Smooth muscle cell of the brain vasculature (primary cell): ENCODE results near the gene TFAP2A.

Source experiments
- DNase-seq: peaks from one replicate; pipeline ENCODE4 v3.0.0-alpha.2; 2012; ENCODE audit warnings: low read depth, low spot score

Gene TFAP2A

DNA sequence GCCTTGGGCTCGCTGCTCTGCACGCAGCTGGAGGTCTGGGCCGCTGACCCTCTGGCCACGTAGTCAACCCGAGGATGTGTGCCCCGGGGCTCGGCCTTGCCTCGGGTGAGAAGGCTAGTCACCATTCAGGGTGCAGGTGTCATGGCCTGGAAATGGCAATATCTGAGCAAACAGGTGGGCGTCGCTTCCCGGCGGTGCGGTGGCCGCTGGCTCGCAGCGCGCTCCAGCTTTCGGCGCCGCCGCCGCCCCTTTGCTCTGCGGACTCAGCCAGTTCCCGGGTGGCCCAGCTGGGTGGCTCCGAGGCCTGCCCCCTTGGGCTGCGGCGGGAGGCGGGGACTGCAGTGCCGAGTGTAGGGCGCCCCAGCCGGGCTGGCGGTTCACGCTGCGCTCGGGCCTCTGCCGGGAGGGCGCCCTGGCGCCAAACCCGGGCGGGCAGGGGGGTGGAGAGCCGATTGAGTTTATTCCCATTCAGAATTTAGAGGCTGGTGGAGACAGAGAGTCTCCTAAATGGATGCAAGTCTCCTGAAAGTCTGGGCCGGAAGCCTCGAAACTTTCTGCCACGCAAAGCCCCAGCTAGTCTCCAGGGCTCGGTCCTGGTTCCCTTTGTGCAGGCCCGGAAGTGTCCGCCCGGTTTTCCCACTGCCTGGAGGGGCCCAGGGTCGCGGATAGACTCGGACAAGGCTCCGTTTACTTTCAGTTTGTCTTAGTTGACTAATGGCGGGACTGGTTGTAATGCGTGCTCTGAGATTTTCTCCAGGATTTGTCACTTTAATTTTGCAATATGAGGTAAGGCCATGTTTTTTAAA lies 11.3 kb upstream of the TFAP2A start:
- no peak for DNase-seq

DNA sequence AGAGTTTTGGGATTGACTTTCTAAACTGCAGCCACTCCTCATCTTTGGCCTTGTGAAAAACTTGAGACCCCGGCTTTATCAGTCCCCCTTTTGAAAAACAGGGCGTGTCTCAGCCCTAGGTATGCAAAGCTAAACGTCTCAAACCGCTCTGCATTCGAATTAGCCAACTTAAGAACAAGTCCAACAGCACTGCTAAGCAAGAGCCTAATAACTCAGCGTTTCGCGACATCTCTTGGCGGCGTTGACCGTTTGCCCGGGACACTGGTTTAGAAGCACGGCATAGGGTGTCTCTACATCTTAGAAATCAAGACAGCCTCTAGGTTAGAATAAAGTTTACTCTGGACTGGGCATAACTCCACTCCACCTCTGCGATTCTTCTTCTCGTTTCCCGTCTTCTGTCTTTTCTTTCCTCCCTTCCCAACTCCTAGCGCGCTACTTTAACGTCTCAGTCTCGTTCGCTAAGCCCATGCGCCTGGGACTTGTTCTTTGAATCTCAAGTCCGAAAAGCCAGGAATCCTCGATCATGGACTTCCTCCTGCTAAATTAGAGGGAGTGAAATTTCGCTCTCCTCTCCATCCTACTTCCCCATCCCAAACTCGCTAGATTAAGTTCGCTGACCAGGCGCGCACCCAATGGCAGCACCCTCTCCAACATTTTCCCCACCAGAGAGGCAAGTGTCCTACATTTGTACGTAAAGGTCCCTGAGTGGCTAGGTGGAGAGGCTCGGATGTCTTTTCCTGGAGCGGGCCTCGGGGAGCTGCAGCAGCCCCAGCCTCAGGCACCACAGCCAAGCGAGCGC lies 10.5 kb upstream of the TFAP2A start:
- no peak for DNase-seq

DNA sequence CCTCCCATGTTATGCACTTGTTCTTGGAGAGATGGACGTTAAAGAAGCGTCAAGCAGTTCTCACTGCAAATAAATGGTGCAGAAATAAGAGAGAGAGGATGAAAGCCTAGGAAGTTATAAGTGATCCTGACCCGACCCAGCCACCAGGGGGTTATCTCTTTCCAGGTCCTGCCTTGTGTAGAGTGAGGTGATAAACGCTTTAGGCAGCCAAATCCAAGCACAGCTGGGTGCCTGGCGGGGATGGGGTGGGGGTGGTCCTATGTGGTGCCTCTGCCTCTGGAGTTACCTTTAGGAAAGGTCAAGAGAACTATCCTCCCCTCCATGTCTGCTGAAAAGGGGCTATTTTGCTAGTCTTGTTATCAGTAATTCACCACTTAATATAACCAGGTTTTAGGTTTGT lies 9.2 kb upstream of the TFAP2A start:
- no peak for DNase-seq

DNA sequence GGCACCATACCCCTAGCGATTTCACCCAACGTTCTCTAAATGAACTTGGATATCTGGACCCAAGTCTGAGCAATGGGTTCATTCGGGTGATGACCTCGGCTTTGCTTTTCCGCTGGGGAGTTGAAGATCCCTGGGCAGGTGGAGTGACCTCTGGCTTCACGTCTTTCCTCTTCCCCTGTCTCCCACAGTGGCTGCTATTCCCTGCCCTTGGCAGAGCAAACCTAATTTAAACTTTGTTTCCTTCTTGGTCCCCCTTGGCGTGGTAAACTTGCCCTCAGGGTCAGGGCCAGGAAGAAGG lies 7.8 kb upstream of the TFAP2A start:
- no peak for DNase-seq

DNA sequence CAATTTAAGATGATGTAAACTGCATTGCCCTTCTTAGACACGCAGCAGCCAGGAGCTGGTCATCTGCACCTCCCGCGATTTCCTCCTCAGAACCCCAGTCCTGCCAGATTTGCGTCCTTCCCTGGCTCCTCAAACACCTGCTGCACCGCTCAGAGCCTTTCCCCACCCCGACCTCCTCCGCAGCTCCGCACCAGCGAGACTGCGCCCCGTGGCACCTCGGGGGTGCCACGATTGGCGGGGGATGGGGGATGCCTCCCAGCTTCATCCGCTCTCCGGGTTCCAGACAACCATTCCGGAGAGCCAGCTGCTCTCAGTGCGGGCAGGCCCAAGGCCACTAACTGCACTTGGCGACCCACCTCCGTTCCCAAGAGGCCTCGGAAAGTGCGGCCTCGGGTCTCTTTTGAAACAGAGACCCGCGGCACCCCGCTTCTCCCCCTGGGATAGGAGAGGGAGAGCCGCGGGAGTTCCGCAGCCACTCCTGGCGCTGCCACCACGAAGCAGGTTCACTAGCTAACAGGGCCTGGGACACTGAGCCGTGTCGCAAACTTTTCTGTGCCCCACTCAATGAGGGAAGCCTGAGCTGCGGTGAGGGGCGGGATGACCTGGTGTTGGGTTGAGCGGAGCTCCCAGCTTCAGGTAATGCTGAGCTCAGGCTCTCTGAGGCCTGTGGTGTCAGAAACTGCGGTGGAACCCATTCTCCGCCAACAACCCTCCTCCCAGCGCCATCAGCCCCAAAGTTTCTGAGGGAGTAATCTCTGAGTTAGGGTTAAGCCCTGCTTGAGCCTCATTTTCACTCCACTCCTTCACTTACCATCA lies 7.3 kb upstream of the TFAP2A start:
- no peak for DNase-seq

DNA sequence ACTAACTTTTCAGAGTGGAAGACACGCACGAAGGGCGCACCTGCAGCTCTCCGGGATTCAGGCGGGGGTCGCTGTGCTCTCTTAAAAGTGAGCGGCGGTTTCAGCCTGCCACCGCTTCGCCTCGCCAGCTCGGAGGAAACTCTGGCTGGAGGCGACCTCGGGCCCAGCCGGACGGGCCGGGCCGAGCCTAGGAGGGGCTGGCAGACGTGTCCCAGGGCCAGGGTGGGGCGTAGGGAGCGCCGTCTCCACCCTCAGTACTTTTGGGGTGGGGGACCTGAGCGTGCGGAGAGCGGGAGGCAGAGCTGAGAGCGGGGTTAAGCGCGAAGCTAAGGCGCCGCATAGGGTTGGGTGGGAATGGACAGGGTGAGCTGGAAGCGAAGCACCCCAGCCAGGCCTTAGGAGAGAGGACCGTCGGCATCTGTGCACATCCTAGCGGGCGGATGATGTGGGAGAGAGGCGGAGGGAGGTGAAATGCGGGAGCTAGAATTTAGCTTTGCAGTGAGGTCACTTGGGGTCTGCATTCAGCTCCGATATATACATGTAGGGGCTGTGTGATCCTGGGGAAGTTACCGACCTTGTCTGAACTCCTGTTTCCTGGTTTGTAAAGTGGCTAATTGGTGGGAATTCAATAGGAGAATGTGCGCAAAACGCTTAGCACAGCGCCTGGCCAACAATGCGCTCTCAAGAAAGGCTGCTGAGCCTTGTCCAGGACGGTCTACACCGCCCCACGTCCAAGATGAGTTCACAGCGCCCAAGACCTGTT lies 6.5 kb upstream of the TFAP2A start:
- DNase-seq, result no peak

DNA sequence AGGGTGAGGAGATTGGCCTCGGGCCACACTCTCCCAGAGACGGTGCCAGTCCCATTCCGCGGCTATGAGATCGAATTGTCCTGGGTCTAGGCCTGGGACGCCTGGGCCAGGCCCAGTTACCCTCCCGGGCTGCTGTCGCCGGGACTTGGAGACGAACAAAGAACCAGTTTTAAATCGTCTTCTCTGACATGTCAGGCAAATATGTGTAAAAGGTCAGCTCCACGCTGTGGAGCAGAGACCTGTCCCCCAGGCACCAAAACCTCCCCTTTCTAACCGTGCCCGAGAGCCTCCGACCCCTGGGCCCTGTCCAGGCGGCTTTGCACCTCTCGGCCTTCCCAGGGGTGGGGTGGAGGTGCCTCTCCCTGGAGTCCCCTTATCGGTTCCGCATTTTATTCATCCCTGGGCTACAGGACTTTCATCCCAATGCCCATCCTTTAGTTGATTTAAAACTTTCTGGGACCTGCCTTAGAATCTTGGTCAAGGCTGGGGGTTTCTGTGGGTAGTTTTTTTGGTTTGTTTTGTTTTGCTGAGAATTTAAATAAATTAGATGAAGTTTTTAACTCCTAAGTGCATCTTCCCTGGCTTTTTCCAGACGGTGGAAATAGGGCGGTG lies 5.8 kb upstream of the TFAP2A start:
- DNase-seq, result no peak

DNA sequence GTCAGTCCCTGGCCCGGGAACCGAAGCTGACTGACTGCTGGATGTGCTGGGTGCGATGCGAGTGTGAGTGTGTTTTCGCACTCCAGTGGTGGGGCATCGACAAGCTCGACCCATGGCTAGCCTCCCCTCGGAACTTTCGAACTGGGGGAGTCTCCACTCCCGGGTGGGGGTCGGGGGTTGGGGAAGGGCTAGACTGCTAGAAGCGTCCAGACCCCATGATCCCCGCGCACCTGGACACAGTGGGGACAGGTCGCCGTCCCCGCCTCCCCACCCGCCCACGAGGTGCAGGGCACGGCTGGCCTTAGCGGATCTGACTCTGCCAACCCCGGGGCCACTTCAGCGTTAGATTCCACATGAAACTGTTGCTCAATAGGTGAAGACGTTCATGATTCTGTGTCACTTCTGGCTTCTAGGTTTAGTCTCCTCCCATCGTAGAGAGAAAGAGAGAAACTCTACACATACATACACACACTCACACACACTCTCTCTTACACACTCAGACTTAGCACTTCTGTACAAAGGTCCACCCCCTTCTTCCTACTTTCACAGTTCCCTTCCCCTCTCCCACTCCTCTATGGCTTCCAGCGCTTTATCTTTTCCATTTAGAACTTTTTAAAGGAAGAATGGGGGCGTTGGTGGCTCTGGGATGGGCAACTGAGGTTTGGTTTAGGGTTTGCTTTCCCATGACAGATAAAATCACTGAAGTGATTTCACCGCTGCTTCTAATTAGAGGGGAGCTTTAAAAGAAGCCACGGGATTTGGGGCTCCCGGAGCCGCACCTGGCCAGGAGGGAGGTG lies 5.1 kb upstream of the TFAP2A start:
- DNase-seq, result no peak

DNA sequence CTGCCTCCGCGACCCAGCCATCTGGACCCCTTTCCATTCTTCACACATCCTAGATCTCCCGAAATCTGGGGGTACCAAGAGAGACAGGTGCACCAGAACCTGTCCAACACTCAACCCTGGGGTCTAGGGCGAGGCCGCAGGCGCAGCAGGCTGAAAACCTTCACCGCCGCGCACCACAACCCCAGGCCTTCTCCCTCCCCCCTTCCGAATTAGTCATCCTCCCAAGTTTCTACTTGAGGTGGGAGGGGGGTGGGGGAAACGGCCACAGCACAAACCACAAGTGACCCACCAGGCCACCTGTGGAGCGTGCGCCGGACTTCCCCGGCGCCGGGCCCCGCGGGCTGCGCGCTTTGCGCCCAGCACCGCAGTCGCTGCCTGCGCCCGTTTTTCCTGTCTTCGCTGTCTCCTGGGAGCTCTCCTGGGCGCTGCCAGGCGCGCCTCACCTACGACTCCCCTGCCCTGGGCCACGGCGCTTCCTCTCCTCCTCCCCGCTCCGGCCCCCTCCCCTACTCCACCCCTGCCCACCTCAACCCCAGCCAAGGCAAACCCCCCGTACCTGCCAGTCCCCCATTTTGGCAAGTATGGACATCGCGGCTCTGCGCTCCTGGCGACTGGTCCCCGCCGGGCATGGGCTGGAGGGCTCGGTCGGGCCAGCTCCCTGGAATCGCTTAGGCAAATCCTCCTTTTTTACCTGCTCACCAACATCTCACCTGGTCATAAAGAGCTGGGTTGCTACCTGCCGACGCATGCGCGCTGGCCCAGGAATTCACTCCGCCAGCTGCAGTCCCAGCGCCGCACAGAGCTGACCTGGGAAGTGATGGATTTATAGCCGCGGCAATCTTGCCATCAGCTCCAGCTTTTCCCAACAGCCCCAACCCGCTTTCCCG lies 4.2 kb upstream of the TFAP2A start:
- no peak for DNase-seq

DNA sequence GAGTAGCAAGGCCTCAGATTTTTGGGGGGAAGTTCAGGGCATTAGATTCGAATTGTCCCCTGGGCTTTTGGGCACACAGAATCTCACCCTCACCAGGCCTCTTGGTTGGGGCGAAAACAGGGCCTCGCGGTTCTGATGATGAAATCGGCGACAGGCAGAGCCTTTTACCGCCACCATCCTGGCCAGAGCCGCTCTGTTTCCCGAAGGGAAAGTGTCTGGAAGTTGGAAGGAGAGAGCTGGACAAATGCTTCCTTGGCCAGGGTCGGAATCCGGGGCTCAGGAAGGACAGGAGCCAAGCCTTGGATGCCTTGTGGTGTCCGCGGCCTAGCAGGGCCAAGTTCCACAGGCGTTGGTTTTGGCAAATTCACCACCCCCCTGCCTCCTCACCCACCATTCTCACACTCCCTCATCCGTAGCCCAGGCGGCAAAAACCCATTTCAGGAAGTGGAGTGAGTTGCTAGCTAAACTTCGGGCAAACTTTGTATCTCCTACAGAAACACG lies 3.5 kb upstream of the TFAP2A start:
- DNase-seq, result no peak

DNA sequence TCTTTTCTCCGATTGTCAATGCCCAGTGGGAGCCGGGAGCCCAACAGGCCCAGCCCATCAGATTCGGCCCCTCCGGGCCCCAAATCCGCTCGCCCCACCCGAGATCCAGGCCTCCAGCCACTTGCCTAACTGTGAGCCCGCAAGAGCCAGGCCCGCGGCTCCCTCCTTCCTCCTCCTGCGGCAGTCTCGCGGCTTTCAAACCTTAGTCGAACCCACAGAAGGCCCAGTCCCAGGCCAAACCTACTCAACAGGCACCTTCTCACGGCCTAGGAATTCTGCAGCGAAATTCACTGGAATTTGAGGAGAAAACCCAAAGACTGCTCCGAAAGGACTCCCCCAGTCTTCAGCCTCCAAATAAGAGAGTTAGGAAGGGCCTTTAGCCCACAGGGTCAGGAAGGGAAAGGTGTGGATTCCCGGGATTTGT lies 2.8 kb upstream of the TFAP2A start:
- no peak for DNase-seq

DNA sequence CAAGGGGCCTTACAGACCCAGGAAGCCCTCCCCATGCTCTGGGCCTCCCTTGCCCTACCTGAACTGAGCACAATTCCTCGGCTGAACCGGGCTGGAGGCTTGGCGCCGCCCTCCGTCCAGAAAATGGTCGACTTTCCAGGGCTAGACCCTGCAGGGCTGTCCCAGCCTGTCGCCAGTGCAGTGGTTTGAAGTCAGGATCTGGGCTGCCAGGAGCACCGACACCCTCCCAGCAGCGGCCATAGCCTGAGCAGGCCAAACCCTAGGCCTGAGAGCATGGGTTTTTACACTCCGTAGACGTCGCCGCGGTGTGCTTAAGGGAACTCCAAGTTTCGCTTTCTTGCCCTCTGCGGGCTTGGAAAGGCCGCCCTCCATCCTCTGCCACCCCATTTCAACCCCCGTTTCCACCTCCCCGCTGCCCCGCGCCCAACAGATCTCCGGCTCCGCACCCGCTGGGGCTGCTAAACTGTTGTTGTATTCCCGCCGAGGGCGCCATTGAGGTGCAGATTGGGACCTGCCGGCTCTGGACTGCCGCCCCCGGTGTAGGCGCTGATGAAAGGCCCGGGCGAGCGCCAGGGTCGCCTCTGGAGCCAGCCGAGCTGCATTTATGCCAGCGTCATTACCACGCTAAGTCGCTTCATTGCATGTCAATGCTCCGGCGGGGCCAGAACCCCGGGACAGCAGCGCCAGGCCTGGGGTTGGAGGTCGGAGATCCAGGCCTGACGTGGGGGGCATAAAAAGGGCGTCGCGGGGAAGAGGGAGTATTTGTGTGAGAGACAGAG lies 2.2 kb upstream of the TFAP2A start:
- DNase-seq, result no peak

DNA sequence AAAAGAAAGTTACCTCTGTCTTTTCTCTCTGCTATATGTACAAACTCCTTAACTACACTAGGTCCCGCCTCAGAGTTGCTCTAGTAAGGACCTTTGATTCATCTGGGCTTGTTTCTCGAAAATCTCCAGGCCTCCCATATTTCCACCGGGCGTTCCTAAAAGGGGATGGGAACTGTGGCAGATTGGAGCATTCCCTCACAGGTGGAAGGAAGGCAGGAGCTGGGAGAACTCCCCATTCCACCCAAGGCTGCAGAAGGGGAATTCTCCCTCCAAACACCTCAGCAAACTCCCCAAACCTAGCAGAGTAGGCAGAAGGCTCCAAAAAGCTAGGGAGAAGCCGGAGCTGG lies 1.6 kb upstream of the TFAP2A start:
- no peak for DNase-seq

DNA sequence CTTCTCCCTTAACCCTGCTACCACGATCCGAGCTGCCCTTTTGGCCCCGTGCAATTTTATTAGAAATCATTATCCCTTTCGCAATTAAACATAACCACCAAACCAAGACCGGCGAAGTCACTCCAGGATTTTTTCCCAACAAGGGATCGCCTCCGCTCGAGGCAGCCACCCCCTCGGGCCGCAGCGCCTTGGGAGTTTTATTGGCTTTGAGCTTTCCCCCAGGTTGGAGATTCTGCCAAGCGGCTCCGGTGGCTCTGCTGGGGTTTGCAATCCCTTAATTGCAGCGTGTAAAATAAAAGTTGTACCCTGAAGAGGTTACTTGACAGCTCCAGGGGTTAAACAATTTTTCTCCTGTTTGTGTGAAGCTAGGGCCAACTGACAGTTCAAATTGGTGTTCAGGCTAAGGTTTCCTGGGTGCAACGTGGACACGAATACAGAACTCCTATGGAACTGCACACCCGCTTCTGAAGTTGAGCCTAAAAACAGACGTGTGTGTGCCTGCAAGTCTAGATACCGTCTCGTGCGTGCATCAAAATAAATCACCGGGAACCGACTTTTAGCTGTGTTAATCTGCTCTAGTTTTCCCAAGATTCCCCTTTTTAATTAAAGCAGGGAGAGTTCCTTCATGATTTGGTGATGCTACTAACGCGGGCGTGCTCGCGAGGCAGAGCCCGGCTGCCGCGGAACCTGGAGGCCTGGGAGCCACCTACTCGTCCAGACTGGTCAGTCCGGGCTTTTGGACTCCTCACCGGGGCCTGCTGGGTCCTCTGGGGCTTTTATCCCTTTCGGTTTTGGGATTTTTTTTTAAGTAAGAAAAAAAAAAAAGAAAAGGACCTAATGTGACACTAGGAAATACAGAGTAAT lies 975 bp upstream of the TFAP2A start:
- no peak for DNase-seq

DNA sequence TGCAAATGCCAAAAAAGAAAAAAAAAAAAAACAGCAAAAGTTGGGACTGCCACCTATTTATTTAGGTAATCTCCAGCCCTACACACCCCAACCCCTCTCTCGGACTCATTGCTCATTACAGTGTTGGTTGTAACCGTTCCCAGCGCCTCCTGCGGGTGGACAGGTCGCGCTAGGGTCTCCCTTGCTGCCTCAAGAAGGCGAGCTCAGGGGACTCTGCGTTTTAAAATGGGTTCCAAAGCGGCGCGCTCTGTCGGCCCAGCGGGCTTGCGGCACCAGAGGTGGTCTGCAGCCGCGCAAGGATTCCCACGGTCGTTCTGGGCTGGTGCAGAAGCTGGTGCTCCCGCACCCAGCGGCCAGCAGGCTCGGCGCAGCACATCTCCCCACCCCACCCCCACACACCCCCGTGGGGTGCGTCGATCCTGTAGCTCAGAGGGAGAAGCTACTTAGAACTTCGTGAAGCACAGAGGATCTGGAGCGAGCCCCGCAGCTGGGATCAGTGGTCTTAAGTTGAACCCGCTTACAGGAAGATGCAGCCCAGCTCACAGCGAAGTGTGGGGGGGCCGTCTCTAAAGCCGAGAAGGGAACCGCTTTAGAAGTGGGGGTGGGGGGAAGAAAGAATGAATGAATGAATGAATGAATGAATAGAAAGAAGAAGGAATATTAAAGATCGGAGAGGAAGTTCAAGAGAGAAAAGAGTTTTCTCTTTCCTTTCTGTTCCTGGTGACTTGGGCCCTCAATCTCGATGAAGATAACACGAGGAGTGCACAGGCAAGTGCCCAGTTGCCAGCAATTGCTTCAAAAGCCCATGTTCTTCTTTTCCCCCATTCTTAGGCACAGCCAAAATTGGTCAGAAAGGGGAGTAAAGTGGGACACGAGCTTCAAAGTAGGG lies 780 bp downstream of the TFAP2A start:
- no peak for DNase-seq

DNA sequence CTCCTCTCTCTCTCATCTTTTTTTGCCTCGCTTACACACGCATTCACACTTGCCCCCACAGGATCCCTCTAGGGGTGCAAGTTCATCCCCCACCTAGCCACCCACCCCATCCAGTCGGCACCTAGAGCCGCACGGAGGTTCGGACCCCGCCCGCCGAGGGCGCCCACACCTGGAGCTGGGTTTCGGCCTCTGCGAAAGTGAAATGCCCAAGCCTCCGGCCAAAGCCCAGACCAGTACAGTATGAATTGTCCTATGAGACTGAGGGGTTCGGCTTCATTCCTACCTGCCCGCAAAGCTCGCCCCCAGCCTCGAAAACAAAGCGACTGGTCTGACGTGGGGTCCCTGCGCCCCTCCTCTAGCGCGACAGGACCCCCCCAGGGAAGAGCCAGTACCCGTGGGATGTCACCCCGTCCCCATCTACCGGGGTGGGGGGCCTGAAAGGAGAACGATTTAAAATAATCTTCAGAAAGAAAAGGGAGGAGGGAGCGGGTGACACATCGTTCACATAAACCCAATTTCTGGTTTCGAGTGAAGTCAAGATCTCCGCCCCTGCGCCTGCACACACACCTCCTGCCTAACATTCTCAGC lies 1.5 kb downstream of the TFAP2A start:
- DNase-seq, result no peak
